MM.1S (cell line): ENCODE results near the gene IQGAP2.

Experiments used
- DNase-seq: peaks from one replicate; pipeline ENCODE4 v3.0.0-alpha.2; 2015
- H2AFZ ChIP-seq: fragments of 300-600 bp; sonication (generic); 2 replicates; pipeline ENCODE4 v1.6.0; 2016; ENCODE audit warnings: antibody characterized with exemption, low read length
- H3F3A ChIP-seq: fragments of 300-600 bp; sonication (generic); 2 replicates; pipeline ENCODE4 v1.6.1; 2016; ENCODE audit warnings: mild to moderate bottlenecking, antibody characterized with exemption, low read length, moderate library complexity, mixed read lengths; ENCODE audit not compliant: insufficient read depth
- H3K27ac ChIP-seq: fragments of 300-600 bp; sonication (generic); 2 replicates; pipeline ENCODE4 v1.5.1; 2016; ENCODE audit warnings: mild to moderate bottlenecking, low read length
- H3K27me3 ChIP-seq: fragments of 300-600 bp; sonication (generic); replicated peaks from 2 replicates; pipeline ENCODE4 v1.6.0; 2016; ENCODE audit warnings: low read length; ENCODE audit not compliant: insufficient read depth
- H3K36me3 ChIP-seq: fragments of 300-600 bp; sonication (generic); replicated peaks from 2 replicates; pipeline ENCODE4 v1.6.1; 2016; ENCODE audit warnings: mild to moderate bottlenecking, low read length, mixed read lengths; ENCODE audit not compliant: insufficient read depth
- H3K4me1 ChIP-seq: fragments of 300-600 bp; sonication (generic); 2 replicates; pipeline ENCODE4 v1.6.1; 2016; ENCODE audit warnings: low read length, mixed read lengths
- H3K4me2 ChIP-seq: fragments of 300-600 bp; sonication (generic); 2 replicates; pipeline ENCODE4 v1.6.0; 2016; ENCODE audit warnings: low read depth, low read length
- H3K4me3 ChIP-seq: fragments of 300-600 bp; sonication (generic); 2 replicates; pipeline ENCODE4 v1.5.1; 2016; ENCODE audit warnings: low read length, mixed read lengths
- H3K79me2 ChIP-seq: fragments of 300-600 bp; sonication (generic); 2 replicates; pipeline ENCODE4 v1.6.1; 2016; ENCODE audit warnings: mixed run types, low read length, mixed read lengths
- H3K9ac ChIP-seq: fragments of 300-600 bp; sonication (generic); 2 replicates; pipeline ENCODE4 v1.6.1; 2016; ENCODE audit warnings: low read length, mixed read lengths
- H3K9me2 ChIP-seq: fragments of 300-600 bp; sonication (generic); replicated peaks from 2 replicates; pipeline ENCODE4 v1.6.1; 2016; ENCODE audit warnings: mild to moderate bottlenecking, low read length, mixed read lengths; ENCODE audit not compliant: insufficient read depth
- H3K9me3 ChIP-seq: fragments of 300-600 bp; sonication (generic); replicated peaks from 2 replicates; pipeline ENCODE4 v1.6.1; 2016; ENCODE audit warnings: mild to moderate bottlenecking, low read length, mixed read lengths; ENCODE audit not compliant: insufficient read depth
- H4K20me1 ChIP-seq: fragments of 300-600 bp; sonication (generic); 2 replicates; pipeline ENCODE4 v1.6.1; 2016; ENCODE audit warnings: mild to moderate bottlenecking, low read length, moderate library complexity, mixed read lengths; ENCODE audit not compliant: insufficient read depth
- EZH2 ChIP-seq: fragments of 300-600 bp; sonication (generic); optimal IDR thresholded peaks from 2 replicates; pipeline ENCODE3; 2017; ENCODE audit warnings: low read depth, mild to moderate bottlenecking, antibody characterized with exemption, low read length, mixed read lengths
- EZH2phosphoT487 ChIP-seq: fragments of 300-600 bp; sonication (generic); IDR thresholded peaks from 2 replicates; pipeline ENCODE4 v1.6.1; 2018; ENCODE audit warnings: antibody characterized with exemption, low read length
- TF ChIP-seq, protein P1 (sequence below): fragments of 300-600 bp; sonication (generic); IDR thresholded peaks from 2 replicates; pipeline ENCODE4 v1.5.1; 2016; ENCODE audit warnings: antibody characterized with exemption, low read length, mixed read lengths

Gene IQGAP2

DNA sequence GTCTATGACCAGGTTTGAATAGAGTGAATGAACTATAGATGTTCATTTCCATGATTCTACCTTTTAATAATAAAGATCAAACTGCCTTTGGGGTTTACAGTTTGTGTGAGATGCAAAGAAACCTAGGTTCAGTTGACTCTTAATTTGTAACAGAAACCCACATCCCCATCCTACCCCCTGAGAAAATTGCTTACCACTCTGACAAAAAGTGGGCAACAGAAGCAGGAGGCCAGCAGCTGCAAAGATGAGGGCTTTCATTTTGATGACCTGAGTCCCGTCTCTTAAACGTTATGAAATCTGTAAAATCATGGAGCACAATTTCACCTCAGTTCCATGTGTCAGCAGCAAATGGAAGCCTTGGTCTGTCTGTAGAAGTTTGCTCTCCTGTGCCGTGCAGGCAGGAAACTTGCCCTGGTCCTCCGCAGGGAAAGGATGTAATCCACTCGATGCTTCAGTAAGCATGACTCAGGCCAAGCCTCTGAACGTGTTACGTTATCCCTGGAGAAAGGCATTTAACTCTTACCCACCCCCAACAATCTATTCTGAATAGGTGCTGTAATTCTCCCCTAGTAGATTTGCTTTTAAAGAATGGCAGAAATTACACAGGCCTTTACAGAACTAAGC is 220.0 kb downstream of the IQGAP2 start, which contains the start of gene F2RL2:
Gene F2RL2, minus strand, starts transcription at position 431 of the 624 bp plus-strand sequence. Its CDS starts 173 bp downstream, at position 258.
- H3K79me2 ChIP-seq: no peaks in the 10 kb centered on the region
- no peak within 1 kb of the TSS for H2AFZ ChIP-seq
- H3K4me3 ChIP-seq: no peak within 1 kb of the TSS
- no peak for DNase-seq
- H3K4me2 ChIP-seq: no peak within 1 kb of the TSS
- no peaks in the 10 kb centered on the region for H4K20me1 ChIP-seq
- TF ChIP-seq EZH2phosphoT487 (no peak), EZH2 (no peak)
- TF ChIP-seq, protein P1, sequence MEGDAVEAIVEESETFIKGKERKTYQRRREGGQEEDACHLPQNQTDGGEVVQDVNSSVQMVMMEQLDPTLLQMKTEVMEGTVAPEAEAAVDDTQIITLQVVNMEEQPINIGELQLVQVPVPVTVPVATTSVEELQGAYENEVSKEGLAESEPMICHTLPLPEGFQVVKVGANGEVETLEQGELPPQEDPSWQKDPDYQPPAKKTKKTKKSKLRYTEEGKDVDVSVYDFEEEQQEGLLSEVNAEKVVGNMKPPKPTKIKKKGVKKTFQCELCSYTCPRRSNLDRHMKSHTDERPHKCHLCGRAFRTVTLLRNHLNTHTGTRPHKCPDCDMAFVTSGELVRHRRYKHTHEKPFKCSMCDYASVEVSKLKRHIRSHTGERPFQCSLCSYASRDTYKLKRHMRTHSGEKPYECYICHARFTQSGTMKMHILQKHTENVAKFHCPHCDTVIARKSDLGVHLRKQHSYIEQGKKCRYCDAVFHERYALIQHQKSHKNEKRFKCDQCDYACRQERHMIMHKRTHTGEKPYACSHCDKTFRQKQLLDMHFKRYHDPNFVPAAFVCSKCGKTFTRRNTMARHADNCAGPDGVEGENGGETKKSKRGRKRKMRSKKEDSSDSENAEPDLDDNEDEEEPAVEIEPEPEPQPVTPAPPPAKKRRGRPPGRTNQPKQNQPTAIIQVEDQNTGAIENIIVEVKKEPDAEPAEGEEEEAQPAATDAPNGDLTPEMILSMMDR: no peak
- H3K36me3 ChIP-seq: no peaks in the 10 kb centered on the region
- no peaks in the 10 kb centered on the region for H3K9me2 ChIP-seq
- H3K9me3 ChIP-seq: no peaks in the 10 kb centered on the region
- no peaks in the 10 kb centered on the region for H3F3A ChIP-seq
- no peak within 1 kb of the TSS for H3K9ac ChIP-seq
- H3K27me3 ChIP-seq: no peaks in the 10 kb centered on the region
- H3K4me1 ChIP-seq: no peaks in the 10 kb centered on the region
- no peak within 1 kb of the TSS for H3K27ac ChIP-seq

DNA sequence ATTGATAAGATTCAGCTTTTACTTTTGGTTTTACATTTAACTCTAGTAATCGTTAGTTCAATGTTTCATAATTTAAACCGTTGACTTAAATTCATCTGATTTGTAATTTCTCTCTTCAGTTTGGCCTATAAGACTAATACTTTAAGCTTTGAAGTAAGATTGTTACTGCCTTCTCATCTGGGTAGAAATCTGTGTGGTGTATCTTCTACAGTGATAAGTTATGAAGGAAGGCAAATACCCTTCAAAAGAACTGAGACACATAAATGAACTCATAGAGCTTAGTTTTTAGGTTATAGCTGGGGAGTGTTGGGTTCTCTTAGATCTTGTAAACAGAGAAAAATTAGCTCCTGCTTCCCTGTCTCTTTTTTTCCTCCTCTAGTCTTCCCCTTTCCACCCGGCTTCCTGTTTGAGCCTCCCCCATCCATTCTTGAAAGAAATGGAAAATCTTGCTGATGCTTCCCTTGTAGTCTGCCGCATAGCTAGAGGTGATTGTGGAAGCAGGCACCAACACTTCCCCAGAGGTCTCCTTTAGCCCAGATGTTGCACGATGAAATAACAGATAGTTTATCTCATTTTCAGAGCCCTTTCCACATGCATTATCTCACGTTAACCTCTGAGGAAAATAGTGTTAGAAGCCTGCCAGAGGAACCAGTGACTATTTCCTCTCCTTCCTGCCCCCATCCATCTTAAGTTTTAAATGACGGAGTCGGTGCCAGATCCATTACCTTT is 222.2 kb downstream of the IQGAP2 start:
- TF ChIP-seq EZH2: no peak
- TF ChIP-seq, protein P1: no peak
- no peak for TF ChIP-seq EZH2phosphoT487
- H3K9ac ChIP-seq: no peak overlapping the region
- no peaks in the 10 kb centered on the region for H3K79me2 ChIP-seq
- no peak overlapping the region for H3K27ac ChIP-seq
- no peaks in the 10 kb centered on the region for H3K9me2 ChIP-seq
- no peak overlapping the region for H3K4me3 ChIP-seq
- H3F3A ChIP-seq: no peaks in the 10 kb centered on the region
- no peaks in the 10 kb centered on the region for H3K9me3 ChIP-seq
- no peaks in the 10 kb centered on the region for H3K4me1 ChIP-seq
- H3K36me3 ChIP-seq: no peaks in the 10 kb centered on the region
- H4K20me1 ChIP-seq: no peaks in the 10 kb centered on the region
- no peak for DNase-seq
- H3K4me2 ChIP-seq: no peak overlapping the region
- H2AFZ ChIP-seq: no peak overlapping the region
- H3K27me3 ChIP-seq: no peaks in the 10 kb centered on the region

DNA sequence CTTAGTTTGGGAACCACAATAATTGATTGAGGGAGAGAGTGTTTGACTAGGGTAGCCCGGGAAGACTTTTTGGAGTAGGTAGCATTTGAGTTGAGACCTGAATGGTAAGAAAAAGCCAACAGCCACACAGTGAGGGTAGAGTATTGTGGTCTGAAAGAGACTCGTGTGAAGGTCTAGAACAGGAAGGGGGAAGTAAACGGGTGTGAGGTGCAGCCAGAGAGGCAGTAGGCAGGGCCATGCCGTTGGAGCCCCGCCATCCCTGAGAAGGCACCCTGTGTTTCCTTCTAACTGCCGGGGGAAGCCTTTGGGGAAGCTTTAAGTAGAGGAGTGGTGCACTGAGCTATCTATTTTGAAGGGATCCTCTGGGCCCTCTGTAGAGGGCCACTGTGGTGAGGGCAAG is 223.7 kb downstream of the IQGAP2 start:
- Histone ChIP-seq H3K9me2 (no peaks in the 10 kb centered on the region), H3K4me1 (no peaks in the 10 kb centered on the region), H3K27me3 (no peaks in the 10 kb centered on the region), H4K20me1 (no peaks in the 10 kb centered on the region), H3K36me3 (no peaks in the 10 kb centered on the region), H3K9me3 (no peaks in the 10 kb centered on the region), H3K27ac (no peak overlapping the region), H3K79me2 (no peaks in the 10 kb centered on the region), H2AFZ (no peak overlapping the region), H3K4me3 (no peak overlapping the region), H3F3A (no peaks in the 10 kb centered on the region), H3K9ac (no peak overlapping the region), H3K4me2 (no peak overlapping the region)
- no peak for DNase-seq
- TF ChIP-seq, protein P1: no peak
- TF ChIP-seq EZH2phosphoT487 (no peak), EZH2 (no peak)
